IMR-90 (cell line): ENCODE measurements around the gene B2M. TPM values are rescaled to one million over a fixed set of nuclear protein-coding genes. Genes with fewer than 3 reads are reported as not detected.

Experiments
- ATAC-seq: fragments of 200-7000 bp; cut with Tn5 transposase; 2 replicates; pipeline ENCODE4 v1.9.1; 2020; ENCODE audit warnings: low read depth, mild to moderate bottlenecking, moderate library complexity
- BruUV-seq: library from RNA; stranded (reverse); fragments of 400-500 nt; replicated peaks from 2 replicates; lab custom pipeline; 2021; lab: Mats Ljungman, UMichigan
- CTCF ChIA-PET: fragments of 300-600 bp; formaldehyde crosslinking; extraction: SDS; loops from one replicate; lab custom pipeline; 2021; ENCODE audit warnings: antibody characterized with exemption; lab: Yijun Ruan, JAX
- POLR2A ChIA-PET: fragments of 300-600 bp; sonication (Branson Sonifier 250); formaldehyde crosslinking; loops from one replicate; lab custom pipeline; 2022; ENCODE audit warnings: antibody characterized with exemption; ENCODE audit not compliant: unreplicated experiment; lab: Charles Lee
- DNase-seq: peaks from one replicate; pipeline ENCODE4 v3.0.0; 2013
- H2AFZ ChIP-seq: replicated peaks from 2 replicates; pipeline ENCODE3; 2013; ENCODE audit warnings: low read length, mild to moderate bottlenecking; ENCODE audit not compliant: poor library complexity
- H2AK5ac ChIP-seq: 2 replicates; pipeline ENCODE4 v1.6.1; 2013; ENCODE audit warnings: low read depth, low read length, inconsistent platforms
- H2AK9ac ChIP-seq: replicated peaks from 2 replicates; pipeline ENCODE3; 2013; ENCODE audit warnings: mild to moderate bottlenecking, low read depth, low read length, moderate library complexity; ENCODE audit not compliant: poor library complexity
- H2BK120ac ChIP-seq: 2 replicates; pipeline ENCODE4 v1.6.1; 2013; ENCODE audit warnings: low read depth, low read length, inconsistent platforms
- H2BK15ac ChIP-seq: 3 replicates; pipeline ENCODE4 v1.6.1; 2013; ENCODE audit warnings: low read depth, low read length, inconsistent platforms
- H2BK20ac ChIP-seq: 2 replicates; pipeline ENCODE4 v1.6.1; 2013; ENCODE audit warnings: low read depth, mild to moderate bottlenecking, inconsistent platforms, low read length, moderate library complexity
- H2BK5ac ChIP-seq: 2 replicates; pipeline ENCODE4 v1.6.1; 2013; ENCODE audit warnings: mild to moderate bottlenecking, low read depth, low read length, inconsistent platforms; ENCODE audit not compliant: poor library complexity, severe bottlenecking
- H3K14ac ChIP-seq: replicated peaks from 2 replicates; pipeline ENCODE4 v1.6.1; 2013; ENCODE audit warnings: low read depth, low read length, inconsistent platforms
- H3K18ac ChIP-seq: 2 replicates; pipeline ENCODE4 v1.6.1; 2013; ENCODE audit warnings: low read depth, low read length, control low read depth
- H3K23ac ChIP-seq: 2 replicates; pipeline ENCODE4 v1.6.1; 2013; ENCODE audit warnings: low read depth, low read length, inconsistent platforms
- H3K27ac ChIP-seq: 2 replicates; pipeline ENCODE4 v1.5.1; 2013; ENCODE audit warnings: mild to moderate bottlenecking, control low read depth, low read length; ENCODE audit not compliant: insufficient read depth
- H3K27me3 ChIP-seq: 2 replicates; pipeline ENCODE4 v1.6.1; 2013; ENCODE audit warnings: low read length; ENCODE audit not compliant: control insufficient read depth, insufficient read depth
- H3K36me3 ChIP-seq: 2 replicates; pipeline ENCODE4 v1.6.1; 2013; ENCODE audit warnings: low read length, mixed read lengths; ENCODE audit not compliant: control insufficient read depth, insufficient read depth
- H3K4ac ChIP-seq: 2 replicates; pipeline ENCODE4 v1.6.1; 2013; ENCODE audit warnings: low read depth, low read length, inconsistent platforms
- H3K4me1 ChIP-seq: 2 replicates; pipeline ENCODE4 v1.6.1; 2013; ENCODE audit warnings: low read length, mixed read lengths; ENCODE audit not compliant: control insufficient read depth, insufficient read depth
- H3K4me2 ChIP-seq: 2 replicates; pipeline ENCODE4 v1.6.1; 2013; ENCODE audit warnings: low read depth, mild to moderate bottlenecking, control low read depth, low read length, moderate library complexity
- H3K4me3 ChIP-seq: 2 replicates; pipeline ENCODE4 v1.5.1; 2013; ENCODE audit warnings: low read depth, mild to moderate bottlenecking, control low read depth, low read length, moderate library complexity; ENCODE audit not compliant: insufficient read depth
- H3K56ac ChIP-seq: 2 replicates; pipeline ENCODE4 v1.6.1; 2013; ENCODE audit warnings: low read length, inconsistent platforms; ENCODE audit not compliant: insufficient read depth; ENCODE audit errors: extremely low read depth
- H3K79me1 ChIP-seq, 2 experiments: 2 replicates each; pipeline ENCODE4 v1.6.1; 2013; ENCODE audit warnings: low read length in 2 of 2, inconsistent platforms in 1 of 2, low read depth in 1 of 2
- H3K9ac ChIP-seq: 2 replicates; pipeline ENCODE4 v1.6.1; 2013; ENCODE audit warnings: low read depth, low read length, control low read depth
- H3K9me1 ChIP-seq: 2 replicates; pipeline ENCODE4 v1.6.1; 2013; ENCODE audit warnings: low read length, inconsistent platforms; ENCODE audit not compliant: insufficient read depth
- H3K9me3 ChIP-seq: 2 replicates; pipeline ENCODE4 v1.6.1; 2013; ENCODE audit warnings: low read length; ENCODE audit not compliant: control insufficient read depth, insufficient read depth
- H4K20me1 ChIP-seq: 2 replicates; pipeline ENCODE4 v1.6.1; 2013; ENCODE audit warnings: low read length, inconsistent platforms; ENCODE audit not compliant: insufficient read depth
- H4K5ac ChIP-seq: 2 replicates; pipeline ENCODE4 v1.6.1; 2013; ENCODE audit warnings: mild to moderate bottlenecking, low read depth, low read length, control low read depth
- H4K8ac ChIP-seq, 2 experiments: 2 replicates each; pipeline ENCODE4 v1.6.1; 2013; ENCODE audit warnings: low read depth in 2 of 2, low read length in 2 of 2, control low read depth in 1 of 2, inconsistent platforms in 1 of 2
- H4K91ac ChIP-seq: 2 replicates; pipeline ENCODE4 v1.6.1; 2013; ENCODE audit warnings: low read depth, low read length, inconsistent platforms; ENCODE audit not compliant: insufficient read depth
- BHLHE40 ChIP-seq: fragments of 150-350 bp; IDR thresholded peaks from 2 replicates; pipeline ENCODE4 v1.6.1; 2016; ENCODE audit warnings: mild to moderate bottlenecking, low read depth, low read length
- CEBPB ChIP-seq: IDR thresholded peaks from 2 replicates; pipeline ENCODE4 v1.6.1; 2012; ENCODE audit warnings: low read depth, low read length, improper control_type of control experiment
- CHD1 ChIP-seq: IDR thresholded peaks from 2 replicates; pipeline ENCODE4 v1.6.1; 2012; ENCODE audit warnings: low read depth, low read length, improper control_type of control experiment
- FOS ChIP-seq: fragments of 150-350 bp; IDR thresholded peaks from 2 replicates; pipeline ENCODE4 v1.6.1; 2016; ENCODE audit warnings: low read depth, low read length
- MAFK ChIP-seq: IDR thresholded peaks from 2 replicates; pipeline ENCODE4 v1.6.1; 2012; ENCODE audit warnings: low read depth, low read length, improper control_type of control experiment
- MAZ ChIP-seq: IDR thresholded peaks from 2 replicates; pipeline ENCODE4 v1.6.1; 2012; ENCODE audit warnings: low read depth, mild to moderate bottlenecking, low read length, improper control_type of control experiment, moderate library complexity, borderline replicate concordance
- MXI1 ChIP-seq: IDR thresholded peaks from 2 replicates; pipeline ENCODE4 v1.6.1; 2012; ENCODE audit warnings: low read depth, mild to moderate bottlenecking, low read length, moderate library complexity, borderline replicate concordance
- NFE2L2 ChIP-seq: fragments of 150-350 bp; IDR thresholded peaks from 2 replicates; pipeline ENCODE4 v1.6.1; 2016; ENCODE audit warnings: low read depth, mild to moderate bottlenecking, low read length
- POLR2A ChIP-seq: IDR thresholded peaks from 2 replicates; pipeline ENCODE4 v1.6.1; 2012; ENCODE audit warnings: mild to moderate bottlenecking, low read depth, low read length
- RAD21 ChIP-seq: IDR thresholded peaks from 2 replicates; pipeline ENCODE4 v1.6.1; 2012; ENCODE audit warnings: low read length, improper control_type of control experiment
- RCOR1 ChIP-seq: IDR thresholded peaks from 2 replicates; pipeline ENCODE4 v1.6.1; 2012; ENCODE audit warnings: mild to moderate bottlenecking, low read length, improper control_type of control experiment; ENCODE audit not compliant: insufficient replicate concordance
- RFX5 ChIP-seq: IDR thresholded peaks from 2 replicates; pipeline ENCODE4 v1.8.0; 2012; ENCODE audit warnings: low read depth, mild to moderate bottlenecking, low read length, moderate library complexity
- SMC3 ChIP-seq: fragments of 150-350 bp; IDR thresholded peaks from 2 replicates; pipeline ENCODE4 v1.6.1; 2016; ENCODE audit warnings: low read depth, mild to moderate bottlenecking, antibody characterized with exemption, low read length, moderate library complexity
- WGBS, 2 experiments: methylation state at CpG; one replicate each; pipeline versions ENCODE4 v1.1.5 to v1.1.7; 2013; ENCODE audit warnings: missing lambda C conversion rate in 2 of 2; ENCODE audit not compliant: insufficient read length in 1 of 2; ENCODE audit errors: extremely low coverage in 2 of 2; 5-methylcytosine and 5-hydroxymethylcytosine counted together
- dilution Hi-C: fragments of 300-500 bp; cut with HindIII; formaldehyde crosslinking; loops from one replicate; pipeline ENCODE4 v1.14.3; 2018; ENCODE audit warnings: low sequenced_read_pairs; ENCODE audit not compliant: unreplicated experiment
- in situ Hi-C: fragments of 300-500 bp; cut with MboI; formaldehyde crosslinking; loops from 3 replicates; pipeline ENCODE4 v1.14.3; 2019; ENCODE audit warnings: low sequenced_read_pairs, inconsistent platforms, mixed read lengths
- intact Hi-C: fragments of 100-400 bp; cut with micrococcal nuclease; formaldehyde crosslinking; loops from 2 replicates; pipeline ENCODE4 v1.10.0; 2022
- polyA plus RNA-seq, 3 experiments: library from polyadenylated mRNA; depleted of rRNA; stranded (reverse); fragments of >200 nt; gene quantifications; 2 replicates each; pipeline ENCODE4 v1.2.3, GENCODE V29; 2012; ENCODE audit warnings: low replicate concordance in 1 of 3
- total RNA-seq: library from RNA; depleted of rRNA; stranded (reverse); fragments of >200 nt; gene quantifications from 2 replicates; pipeline ENCODE4 v1.2.3, GENCODE V29; 2012
- TF ChIP-seq, protein P1 (sequence below): fragments of 150-350 bp; IDR thresholded peaks from 2 replicates; pipeline ENCODE4 v1.6.1; 2016; ENCODE audit warnings: low read depth, mild to moderate bottlenecking, low read length, moderate library complexity, borderline replicate concordance
- TF ChIP-seq, protein P2 (sequence below): fragments of 150-350 bp; IDR thresholded peaks from 2 replicates; pipeline ENCODE4 v1.6.1; 2017; ENCODE audit warnings: mild to moderate bottlenecking, antibody characterized with exemption, low read length, low read depth
- TF ChIP-seq, protein P3 (sequence below): conservative IDR thresholded peaks from 2 replicates; pipeline ENCODE4 v1.5.1; 2012; ENCODE audit warnings: mild to moderate bottlenecking, low read depth, low read length, improper control_type of control experiment

The B2M gene
- total and polyA plus RNA-seq, 2 of the 4 experiments (the other 2 are of a cell fraction), result 895 to 3,394 TPM

DNA sequence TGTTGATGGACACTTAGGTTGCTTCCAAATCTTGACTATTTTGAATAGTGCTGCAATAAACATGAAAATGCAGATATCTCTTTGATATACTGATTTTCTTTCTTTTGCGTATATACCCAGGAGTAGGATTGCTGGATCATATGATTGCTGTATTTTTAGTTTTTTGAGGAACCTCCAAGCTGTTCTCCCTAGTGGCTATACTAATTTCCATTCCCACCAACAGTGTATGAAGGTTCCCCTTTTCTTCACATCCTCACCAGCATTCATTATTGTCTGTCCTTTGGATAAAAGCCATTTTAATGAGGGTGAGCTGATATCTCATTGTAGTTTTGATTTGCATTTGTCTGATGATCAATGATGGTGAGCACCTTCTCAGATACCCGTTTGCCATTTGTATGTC, 12.7 kb upstream of the B2M start:
- Histone ChIP-seq H4K5ac (no peak overlapping the region), H3K36me3 (no peaks in the 10 kb centered on the region), H3K56ac (no peak overlapping the region), H4K8ac (no peak overlapping the region), H3K18ac (no peak overlapping the region), H3K27me3 (peaks cover 5% of the 10 kb centered on the region), H3K14ac (no peak overlapping the region), H2AK9ac (no peak overlapping the region), H3K9me3 (peaks cover 2% of the 10 kb centered on the region; the same call in 1 of the 2 replicates), H3K4me1 (no peaks in the 10 kb centered on the region), H3K4me3 (no peak overlapping the region), H2BK5ac (no peak overlapping the region), H3K4ac (no peak overlapping the region), H2BK20ac (no peak overlapping the region), H3K27ac (no peak overlapping the region), H3K79me1 (no peaks in the 10 kb centered on the region), H3K4me2 (no peak overlapping the region), H4K20me1 (no peaks in the 10 kb centered on the region), H3K9ac (no peak overlapping the region), H3K23ac (no peak overlapping the region), H2BK15ac (no peak overlapping the region), H2AK5ac (no peak overlapping the region), H4K91ac (no peak overlapping the region), H2BK120ac (no peak overlapping the region), H3K9me1 (no peaks in the 10 kb centered on the region), H2AFZ (no peak overlapping the region)
- ChIA-PET POLR2A (no interaction called here), CTCF (no interaction called here)
- in situ Hi-C loops, result no loop called here
- WGBS, 2 experiments, result no CpG with 5 or more reads among the region's 2 CpGs
- intact Hi-C loops, result no loop called here
- no TSS peak for BruUV-seq
- no peak for DNase-seq
- ATAC-seq, result no peak
- TF ChIP-seq RFX5 (no peak), CHD1 (no peak), RAD21 (no peak), FOS (no peak), POLR2A (no peak), NFE2L2 (no peak), MAFK (no peak), CEBPB (no peak), MAZ (no peak), MXI1 (no peak), BHLHE40 (no peak), SMC3 (no peak), RCOR1 (no peak)
- TF ChIP-seq, protein P1, sequence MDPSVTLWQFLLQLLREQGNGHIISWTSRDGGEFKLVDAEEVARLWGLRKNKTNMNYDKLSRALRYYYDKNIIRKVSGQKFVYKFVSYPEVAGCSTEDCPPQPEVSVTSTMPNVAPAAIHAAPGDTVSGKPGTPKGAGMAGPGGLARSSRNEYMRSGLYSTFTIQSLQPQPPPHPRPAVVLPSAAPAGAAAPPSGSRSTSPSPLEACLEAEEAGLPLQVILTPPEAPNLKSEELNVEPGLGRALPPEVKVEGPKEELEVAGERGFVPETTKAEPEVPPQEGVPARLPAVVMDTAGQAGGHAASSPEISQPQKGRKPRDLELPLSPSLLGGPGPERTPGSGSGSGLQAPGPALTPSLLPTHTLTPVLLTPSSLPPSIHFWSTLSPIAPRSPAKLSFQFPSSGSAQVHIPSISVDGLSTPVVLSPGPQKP, result no peak
- TF ChIP-seq, protein P2, sequence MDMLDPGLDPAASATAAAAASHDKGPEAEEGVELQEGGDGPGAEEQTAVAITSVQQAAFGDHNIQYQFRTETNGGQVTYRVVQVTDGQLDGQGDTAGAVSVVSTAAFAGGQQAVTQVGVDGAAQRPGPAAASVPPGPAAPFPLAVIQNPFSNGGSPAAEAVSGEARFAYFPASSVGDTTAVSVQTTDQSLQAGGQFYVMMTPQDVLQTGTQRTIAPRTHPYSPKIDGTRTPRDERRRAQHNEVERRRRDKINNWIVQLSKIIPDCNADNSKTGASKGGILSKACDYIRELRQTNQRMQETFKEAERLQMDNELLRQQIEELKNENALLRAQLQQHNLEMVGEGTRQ, result no peak
- TF ChIP-seq, protein P3, sequence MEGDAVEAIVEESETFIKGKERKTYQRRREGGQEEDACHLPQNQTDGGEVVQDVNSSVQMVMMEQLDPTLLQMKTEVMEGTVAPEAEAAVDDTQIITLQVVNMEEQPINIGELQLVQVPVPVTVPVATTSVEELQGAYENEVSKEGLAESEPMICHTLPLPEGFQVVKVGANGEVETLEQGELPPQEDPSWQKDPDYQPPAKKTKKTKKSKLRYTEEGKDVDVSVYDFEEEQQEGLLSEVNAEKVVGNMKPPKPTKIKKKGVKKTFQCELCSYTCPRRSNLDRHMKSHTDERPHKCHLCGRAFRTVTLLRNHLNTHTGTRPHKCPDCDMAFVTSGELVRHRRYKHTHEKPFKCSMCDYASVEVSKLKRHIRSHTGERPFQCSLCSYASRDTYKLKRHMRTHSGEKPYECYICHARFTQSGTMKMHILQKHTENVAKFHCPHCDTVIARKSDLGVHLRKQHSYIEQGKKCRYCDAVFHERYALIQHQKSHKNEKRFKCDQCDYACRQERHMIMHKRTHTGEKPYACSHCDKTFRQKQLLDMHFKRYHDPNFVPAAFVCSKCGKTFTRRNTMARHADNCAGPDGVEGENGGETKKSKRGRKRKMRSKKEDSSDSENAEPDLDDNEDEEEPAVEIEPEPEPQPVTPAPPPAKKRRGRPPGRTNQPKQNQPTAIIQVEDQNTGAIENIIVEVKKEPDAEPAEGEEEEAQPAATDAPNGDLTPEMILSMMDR, result no peak
- dilution Hi-C loops, result no loop called here
